Measurements from ENCODE around the gene FAXC. TPM values are rescaled to one million over a fixed set of nuclear protein-coding genes. Genes with fewer than 3 reads are reported as not detected.
"Not testable (repeated sequence)": the region's sequence is repeated elsewhere in the genome, so short reads cannot be mapped to it uniquely, and the experiment has no call there.

Gene FAXC
- total and polyA plus RNA-seq, 2 donors (not counting 3 experiments of a cell fraction or from before 2014, with no cell fraction given), result 3.4 to 3.6 TPM

DNA sequence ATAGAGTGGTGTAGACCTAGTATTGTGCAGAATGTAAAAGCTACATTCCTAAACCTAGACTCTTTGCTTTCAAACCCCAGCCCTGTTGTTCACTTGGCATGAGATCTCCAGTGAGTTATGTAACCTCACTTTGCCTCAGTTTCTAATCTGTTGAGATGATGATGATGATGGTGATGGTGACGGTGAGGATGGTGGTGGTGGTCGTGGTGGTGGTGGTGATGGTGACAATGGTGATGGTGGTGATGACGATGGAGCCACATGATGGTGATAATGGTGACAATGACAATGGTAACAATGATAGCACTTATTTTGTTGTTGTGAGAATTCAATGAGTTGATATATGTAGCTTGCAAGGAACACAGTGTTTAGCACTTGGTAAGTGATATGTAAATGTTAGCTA lies 80.3 kb downstream of the FAXC start:
- no TSS peak for BruUV-seq (replicated peaks)
- DNase-seq (ENCODE audit: low read depth, low spot score) (no peak), FAIRE-seq (no peak)
- Histone ChIP-seq H4K20me1 (replicated peaks; ENCODE audit: control insufficient read depth, extremely low read depth, insufficient read depth, low read length) (no peaks in the 10 kb centered on the region), H3K4me2 (ENCODE audit: insufficient read depth, low read length) (no peak overlapping the region), H3K9me1 (replicated peaks; ENCODE audit: control insufficient read depth, extremely low read depth, insufficient read depth, low read length) (no peaks in the 10 kb centered on the region), H3K27ac (ENCODE audit: insufficient read depth, low read depth, low read length) (no peak overlapping the region), H3K79me2 (ENCODE audit: control insufficient read depth, insufficient read depth, low read length) (no peaks in the 10 kb centered on the region), H3K4me3 (replicated peaks in 1 of 3; ENCODE audit: insufficient read depth in 1 of 3, low read depth in 1 of 3, low read length in 3 of 3) (no peak overlapping the region), H3K36me3 (ENCODE audit: control insufficient read depth in 2 of 2, extremely low read depth in 1 of 2, insufficient read depth in 2 of 2, low read length in 2 of 2) (no peaks in the 10 kb centered on the region), H3K27me3 (ENCODE audit: control insufficient read depth in 2 of 2, insufficient read depth in 2 of 2, low read length in 2 of 2) (no peaks in the 10 kb centered on the region), H3K9ac (replicated peaks; ENCODE audit: extremely low read depth, insufficient read depth, low read length) (no peak overlapping the region), H2AFZ (ENCODE audit: low read depth, low read length) (no peak overlapping the region), H3K9me3 (replicated peaks; ENCODE audit: control insufficient read depth, insufficient read depth, low read length) (no peaks in the 10 kb centered on the region), H3K4me1 (ENCODE audit: control insufficient read depth, extremely low read depth, insufficient read depth, low read length) (no peaks in the 10 kb centered on the region)
- dilution Hi-C loops (cut with MboI; ENCODE audit: extremely low pct_ligation_motif_present, low sequenced_read_pairs) (no loop called here), intact Hi-C loops (cut with micrococcal nuclease) (no loop called here)
- ChIA-PET CTCF (interaction anchor here (1.3 kb wide), 1 partner anchor 16 kb away, joined by 3 read pairs; no protein-coding TSS in a partner anchor), POLR2A (no interaction called here)
- TF ChIP-seq POLR2A (IDR thresholded peaks at IDR 0.05; ENCODE audit: low read depth, low read length) (no peak), CTCF (IDR thresholded peaks at IDR 0.05; ENCODE audit: extremely low read depth in 1 of 2, insufficient read depth in 1 of 2, low read depth in 1 of 2, low read length in 2 of 2) (no peak), MAX (IDR thresholded peaks at IDR 0.05; ENCODE audit: insufficient read depth, insufficient read length) (no peak), EZH2 (IDR thresholded peaks at IDR 0.05; ENCODE audit: borderline replicate concordance, low read depth, low read length, severe bottlenecking) (no peak), JUN (IDR thresholded peaks at IDR 0.05; ENCODE audit: borderline replicate concordance, insufficient read depth, insufficient read length, low read depth) (no peak), POLR2AphosphoS5 (IDR thresholded peaks at IDR 0.05; ENCODE audit: insufficient read depth, low read depth, low read length) (no peak), GATA2 (IDR thresholded peaks at IDR 0.05; ENCODE audit: insufficient read depth, insufficient read length, low read depth, low read length) (no peak), FOS (IDR thresholded peaks at IDR 0.05; ENCODE audit: borderline replicate concordance, insufficient read depth, low read length) (no peak), MYC (IDR thresholded peaks at IDR 0.05; ENCODE audit: low read depth, low read length) (no peak)

DNA sequence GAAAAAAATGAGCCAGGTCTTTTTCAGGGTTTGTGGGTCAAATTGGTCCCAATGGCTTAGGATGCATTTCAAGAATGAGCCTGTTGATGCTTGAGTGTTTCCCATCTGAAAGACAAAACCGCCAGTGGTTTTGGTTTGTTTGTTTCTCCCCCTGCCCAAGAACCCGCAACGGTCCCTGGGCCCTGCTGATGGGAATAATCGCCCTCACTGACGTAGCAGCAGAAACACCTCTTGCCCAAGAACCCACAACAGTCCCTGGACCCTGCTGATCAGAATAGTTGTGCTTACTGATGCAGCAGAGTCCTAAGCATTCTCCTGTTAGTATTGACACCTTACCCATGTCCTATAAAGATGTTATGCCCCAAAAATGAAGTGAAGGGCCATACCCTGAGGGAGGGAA lies 82.5 kb downstream of the FAXC start:
- H3K9ac ChIP-seq (replicated peaks; ENCODE audit: extremely low read depth, insufficient read depth, low read length); H3K9me1 ChIP-seq (replicated peaks; ENCODE audit: control insufficient read depth, extremely low read depth, insufficient read depth, low read length); intact Hi-C loops (cut with micrococcal nuclease); H2AFZ ChIP-seq (ENCODE audit: low read depth, low read length); POLR2A ChIA-PET; dilution Hi-C loops (cut with MboI; ENCODE audit: extremely low pct_ligation_motif_present, low sequenced_read_pairs); FAIRE-seq; H3K36me3 ChIP-seq (ENCODE audit: control insufficient read depth in 2 of 2, extremely low read depth in 1 of 2, insufficient read depth in 2 of 2, low read length in 2 of 2); H3K27ac ChIP-seq (ENCODE audit: insufficient read depth, low read depth, low read length); H3K27me3 ChIP-seq (ENCODE audit: control insufficient read depth in 2 of 2, insufficient read depth in 2 of 2, low read length in 2 of 2); BruUV-seq (replicated peaks); DNase-seq (ENCODE audit: low read depth, low spot score); H3K4me1 ChIP-seq (ENCODE audit: control insufficient read depth, extremely low read depth, insufficient read depth, low read length); H3K4me2 ChIP-seq (ENCODE audit: insufficient read depth, low read length); H3K4me3 ChIP-seq (replicated peaks in 1 of 3; ENCODE audit: insufficient read depth in 1 of 3, low read depth in 1 of 3, low read length in 3 of 3); H3K9me3 ChIP-seq (replicated peaks; ENCODE audit: control insufficient read depth, insufficient read depth, low read length); H4K20me1 ChIP-seq (replicated peaks; ENCODE audit: control insufficient read depth, extremely low read depth, insufficient read depth, low read length); CTCF ChIA-PET; H3K79me2 ChIP-seq (ENCODE audit: control insufficient read depth, insufficient read depth, low read length): not testable (repeated sequence)

DNA sequence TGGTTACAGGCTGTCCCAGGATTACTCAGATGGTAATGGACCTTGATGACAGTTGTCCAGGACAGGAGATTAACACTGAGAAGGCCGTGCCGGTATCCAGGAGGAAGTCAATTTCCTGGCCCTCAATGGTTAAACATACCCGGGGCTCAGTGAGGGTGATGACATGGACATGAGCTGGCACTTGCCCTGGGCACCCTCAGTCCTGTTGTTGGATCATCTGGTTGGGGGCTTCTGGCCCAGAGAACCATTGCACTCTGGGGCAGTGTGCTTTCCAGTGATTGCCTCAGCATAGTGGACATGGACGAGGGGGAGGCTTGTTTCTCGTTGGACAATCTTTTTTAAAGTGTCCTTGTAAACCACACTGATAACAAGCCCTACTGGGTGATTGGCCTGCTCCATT lies 84.0 kb downstream of the FAXC start:
- H3K9me3 ChIP-seq (replicated peaks; ENCODE audit: control insufficient read depth, insufficient read depth, low read length); H3K79me2 ChIP-seq (ENCODE audit: control insufficient read depth, insufficient read depth, low read length); H3K27ac ChIP-seq (ENCODE audit: insufficient read depth, low read depth, low read length); H3K36me3 ChIP-seq (ENCODE audit: control insufficient read depth in 2 of 2, extremely low read depth in 1 of 2, insufficient read depth in 2 of 2, low read length in 2 of 2); H3K9ac ChIP-seq (replicated peaks; ENCODE audit: extremely low read depth, insufficient read depth, low read length); H3K9me1 ChIP-seq (replicated peaks; ENCODE audit: control insufficient read depth, extremely low read depth, insufficient read depth, low read length); H4K20me1 ChIP-seq (replicated peaks; ENCODE audit: control insufficient read depth, extremely low read depth, insufficient read depth, low read length); H3K4me1 ChIP-seq (ENCODE audit: control insufficient read depth, extremely low read depth, insufficient read depth, low read length); dilution Hi-C loops (cut with MboI; ENCODE audit: extremely low pct_ligation_motif_present, low sequenced_read_pairs); H3K27me3 ChIP-seq (ENCODE audit: control insufficient read depth in 2 of 2, insufficient read depth in 2 of 2, low read length in 2 of 2); H3K4me2 ChIP-seq (ENCODE audit: insufficient read depth, low read length); CTCF ChIA-PET; DNase-seq (ENCODE audit: low read depth, low spot score); BruUV-seq (replicated peaks); FAIRE-seq; intact Hi-C loops (cut with micrococcal nuclease); H2AFZ ChIP-seq (ENCODE audit: low read depth, low read length); POLR2A ChIA-PET; H3K4me3 ChIP-seq (replicated peaks in 1 of 3; ENCODE audit: insufficient read depth in 1 of 3, low read depth in 1 of 3, low read length in 3 of 3): not testable (repeated sequence)

Data from endothelial cell of umbilical vein (primary cell).